ENCODE measurements around the gene FAM174B.

FAM174B gene
- 0.69 to 4.4 (median 1.6) reads per million in 17 experiments for total RNA-seq

GRCh38 chr15:92655178-92655995, at the start of gene FAM174B:
FAM174B (minus strand) TSS chr15:92655775.
- peak; percentile 2 to 71 (median 35) for DNase-seq

GRCh38 chr15:92696096-92696495, 40.5 kb upstream of the FAM174B start:
- no peak for DNase-seq

- peak in 3 of 4 experiments; percentile 19 to 35 (median 35) for DNase-seq
These were observed 38.2 kb upstream of the FAM174B start for GRCh38 chr15:92693691-92694331.

GRCh38 chr15:92690395-92690794, 34.8 kb upstream of the FAM174B start:
- no peak for DNase-seq

- DNase-seq: peak in 3 of 4 experiments; percentile 35 to 54 (median 41)
These were observed 32.2 kb upstream of the FAM174B start for GRCh38 chr15:92687746-92688145.

GRCh38 chr15:92687195-92687602, 31.6 kb upstream of the FAM174B start:
- DNase-seq: no peak

- DNase-seq: peak in 2 of 4 experiments; percentile 16 to 21
These were observed 27.9 kb upstream of the FAM174B start for GRCh38 chr15:92683511-92683834.

GRCh38 chr15:92682741-92683510, 27.4 kb upstream of the FAM174B start:
- DNase-seq: peak in 3 of 4 experiments; percentile 12 to 19 (median 17)

- peak; percentile 70 to 88 (median 76) for DNase-seq
These were observed 25.6 kb upstream of the FAM174B start for GRCh38 chr15:92681141-92681631.

- peak; percentile 66 to 85 (median 80) for DNase-seq
These were observed 22.4 kb upstream of the FAM174B start for GRCh38 chr15:92677999-92678398.

- no peak for DNase-seq
These were observed 21.0 kb upstream of the FAM174B start for GRCh38 chr15:92676561-92676960.

- DNase-seq: no peak
These were observed 19.9 kb upstream of the FAM174B start for GRCh38 chr15:92675485-92675884.

- DNase-seq: no peak
These were observed 18.8 kb upstream of the FAM174B start for GRCh38 chr15:92674347-92674746.

- DNase-seq: no peak
These were observed 16.5 kb upstream of the FAM174B start for GRCh38 chr15:92672102-92672501.

- no peak for DNase-seq
These were observed 15.8 kb upstream of the FAM174B start for GRCh38 chr15:92671406-92671805.

GRCh38 chr15:92670621-92671020, 15.0 kb upstream of the FAM174B start:
- no peak for DNase-seq

- DNase-seq: no peak
These were observed 13.9 kb upstream of the FAM174B start for GRCh38 chr15:92669432-92669831.

GRCh38 chr15:92668620-92669019, 13.0 kb upstream of the FAM174B start:
- no peak for DNase-seq

GRCh38 chr15:92667970-92668485, 12.5 kb upstream of the FAM174B start:
- DNase-seq: no peak

GRCh38 chr15:92667287-92667904, 11.8 kb upstream of the FAM174B start:
- DNase-seq: no peak

- no peak for DNase-seq
These were observed 11.2 kb upstream of the FAM174B start for GRCh38 chr15:92666780-92667179.

GRCh38 chr15:92665100-92665555, 9.6 kb upstream of the FAM174B start:
- no peak for DNase-seq

Data from suppressor macrophage (primary cell).